Raji (cell line): Measurements from ENCODE around the gene TEKT2.

Experiments
- POLR2A ChIP-seq: IDR thresholded peaks from 2 replicates; pipeline ENCODE4 v1.6.1; 2011; ENCODE audit warnings: low read depth, low read length, control low read depth; ENCODE audit not compliant: insufficient read depth

Gene TEKT2

GRCh38 chr1:36083219-36083618 is 675 bp upstream of the TEKT2 start:
- TF ChIP-seq POLR2A: no peak

DNA sequence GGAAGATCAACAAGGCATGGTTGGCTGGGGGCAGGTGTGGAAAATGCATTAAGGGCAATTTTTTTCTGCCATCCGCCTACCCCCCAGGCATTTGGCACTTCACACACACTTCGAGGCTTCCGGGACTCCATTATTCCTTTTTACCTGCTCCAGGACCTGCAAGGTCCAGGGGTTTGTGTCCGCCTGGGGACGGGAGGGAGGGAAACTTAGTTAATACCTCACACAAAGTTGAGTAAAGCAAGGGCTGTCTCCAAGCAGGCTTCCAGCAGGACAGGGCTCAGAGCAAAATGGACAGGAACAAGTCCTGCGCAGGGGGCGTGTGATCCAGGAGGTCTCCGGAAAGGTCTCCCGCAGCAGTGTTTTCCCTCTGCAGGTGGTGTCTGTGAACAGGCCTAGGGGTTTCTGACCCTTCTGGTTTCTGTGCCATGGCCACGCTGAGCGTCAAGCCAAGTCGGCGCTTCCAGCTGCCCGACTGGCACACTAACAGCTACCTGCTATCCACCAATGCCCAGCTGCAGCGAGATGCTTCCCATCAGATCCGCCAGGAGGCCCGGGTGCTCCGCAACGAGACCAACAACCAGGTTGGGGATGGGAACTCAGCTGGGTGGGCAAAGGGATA is 712 bp downstream of the TEKT2 start:
- TF ChIP-seq POLR2A: no peak

GRCh38 chr1:36085126-36085525 is 1.2 kb downstream of the TEKT2 start:
- no peak for TF ChIP-seq POLR2A

DNA sequence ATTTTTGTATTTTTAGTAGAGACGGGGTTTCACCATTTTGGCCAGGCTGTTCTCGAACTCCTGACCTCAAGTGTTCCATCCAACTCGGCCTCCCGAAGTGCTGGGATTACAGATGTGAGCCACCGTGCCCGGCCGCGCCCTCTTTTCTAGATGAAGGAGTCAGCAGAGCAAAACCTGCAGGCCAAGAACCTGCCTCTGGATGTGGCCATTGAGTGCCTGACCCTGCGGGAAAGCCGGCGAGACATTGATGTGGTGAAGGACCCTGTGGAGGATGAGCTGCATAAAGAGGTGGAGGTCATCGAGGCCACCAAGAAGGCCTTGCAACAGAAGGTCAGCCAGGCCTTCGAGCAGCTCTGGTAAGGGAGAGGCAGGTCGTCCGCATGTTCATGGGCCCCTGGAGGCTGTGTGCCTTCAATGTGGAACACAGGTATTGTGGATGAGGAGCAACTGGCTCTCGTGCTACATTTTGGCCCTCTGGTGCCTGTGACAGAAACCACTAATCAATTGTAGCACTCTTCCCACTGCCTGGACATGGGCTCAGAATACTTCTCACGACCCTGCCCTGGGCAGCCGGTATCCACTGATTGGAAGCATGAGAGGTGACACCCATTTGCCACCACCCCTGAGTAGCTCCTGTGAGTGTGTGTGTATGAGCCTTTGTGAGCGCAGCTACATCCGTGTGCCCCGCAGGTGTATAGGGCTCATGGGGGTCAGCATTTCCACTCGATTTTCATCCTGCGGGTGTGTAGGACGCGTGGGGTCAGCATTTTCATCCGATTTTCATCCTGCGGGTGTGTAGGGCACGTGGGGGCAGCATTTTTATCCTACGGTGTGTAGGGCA is 2.0 kb downstream of the TEKT2 start:
- TF ChIP-seq POLR2A: no peak

GRCh38 chr1:36086529-36087232 is 2.8 kb downstream of the TEKT2 start:
- TF ChIP-seq POLR2A: no peak

DNA sequence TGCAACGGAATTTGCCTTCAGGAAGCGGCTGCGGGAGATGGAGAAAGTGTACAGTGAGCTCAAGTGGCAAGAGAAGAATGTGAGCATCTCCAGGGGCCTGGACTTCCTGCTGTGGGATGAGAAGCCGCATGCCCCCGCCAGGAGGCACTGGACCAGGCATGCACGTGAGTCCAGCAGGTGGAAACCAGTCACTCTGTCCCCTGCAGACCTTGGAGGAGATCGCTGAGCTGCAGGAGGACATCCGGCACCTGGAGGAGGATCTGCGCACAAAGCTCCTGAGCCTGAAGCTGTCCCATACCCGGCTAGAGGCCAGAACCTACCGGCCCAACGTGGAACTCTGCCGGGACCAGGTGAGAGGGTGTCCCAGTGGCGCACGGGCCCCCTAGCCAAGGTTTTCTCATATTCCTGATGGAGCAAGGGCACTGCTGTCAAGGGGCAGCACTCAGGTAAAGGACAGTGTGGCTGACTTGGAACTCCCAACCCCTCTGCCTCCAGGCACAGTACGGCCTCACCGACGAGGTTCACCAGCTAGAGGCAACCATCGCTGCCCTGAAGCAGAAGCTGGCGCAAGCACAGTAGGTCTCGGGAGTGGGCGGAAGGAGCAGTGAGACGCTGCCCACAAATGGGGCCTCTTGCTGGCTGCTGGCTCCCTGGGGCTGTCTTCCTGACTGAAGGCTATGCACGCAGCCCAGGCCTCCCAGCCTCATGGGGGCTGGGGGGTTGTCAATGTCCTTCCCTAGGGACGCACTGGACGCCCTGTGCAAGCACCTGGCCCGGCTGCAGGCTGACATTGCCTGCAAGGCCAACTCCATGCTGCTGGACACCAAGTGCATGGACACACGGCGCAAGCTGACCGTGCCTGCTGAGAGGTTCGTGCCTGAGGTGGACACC is 3.6 kb downstream of the TEKT2 start:
- no peak for TF ChIP-seq POLR2A

DNA sequence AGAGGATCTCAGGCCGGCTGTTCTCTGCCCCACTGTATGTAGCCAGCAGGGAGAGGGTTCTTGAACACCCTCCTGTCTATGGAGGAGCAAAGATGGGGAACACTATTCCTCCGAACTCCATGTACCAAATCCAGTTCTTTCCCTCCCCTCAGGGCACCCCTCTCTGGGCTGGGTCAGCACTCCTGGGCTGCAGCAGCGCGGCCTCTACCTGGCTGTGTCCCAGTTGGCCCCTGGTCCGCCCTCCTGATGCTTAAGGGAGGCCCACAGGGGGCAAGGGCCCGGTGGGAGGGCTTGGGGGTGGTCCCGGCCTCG is 4.3 kb downstream of the TEKT2 start:
- TF ChIP-seq POLR2A: no peak

DNA sequence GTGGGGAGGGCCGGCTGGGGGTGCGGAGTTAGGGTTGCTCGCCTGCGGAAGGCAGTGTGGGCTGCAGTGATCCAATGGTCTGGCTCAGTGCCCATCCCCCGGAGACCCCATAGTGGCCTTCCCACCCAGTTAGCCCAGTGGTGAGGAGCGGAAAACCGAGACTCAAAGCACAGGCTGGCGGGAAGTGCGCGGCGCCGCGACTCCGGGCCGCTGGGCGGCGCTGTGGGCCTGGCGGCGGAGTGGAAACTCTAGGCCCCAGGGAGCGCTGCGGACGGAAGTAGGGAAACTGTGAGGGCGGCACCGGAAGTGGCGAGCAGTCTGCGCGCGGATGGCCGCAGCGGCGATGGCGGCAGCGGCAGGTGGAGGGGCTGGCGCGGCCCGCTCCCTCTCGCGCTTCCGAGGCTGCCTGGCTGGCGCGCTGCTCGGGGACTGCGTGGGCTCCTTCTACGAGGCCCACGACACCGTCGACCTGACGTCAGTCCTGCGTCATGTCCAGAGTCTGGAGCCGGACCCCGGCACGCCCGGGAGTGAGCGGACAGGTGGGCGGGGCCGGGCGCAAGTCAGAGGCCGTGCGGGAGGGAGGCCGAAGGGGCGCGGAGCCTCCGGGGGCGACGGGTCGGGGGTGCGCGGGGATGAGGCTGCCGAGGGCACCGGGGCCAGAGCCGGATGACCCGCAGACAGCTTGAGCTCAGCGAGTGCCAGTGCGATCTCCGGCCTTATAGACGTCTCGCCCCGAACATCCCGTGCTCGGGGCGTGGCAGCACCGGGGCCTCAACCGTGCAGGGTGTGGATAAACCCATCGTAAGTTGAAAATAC is 4.9 kb downstream of the TEKT2 start, which contains the start of gene ADPRS:
TSS of gene ADPRS (plus strand) at position 316 of the 816 bp plus-strand sequence. CDS start at position 329, 13 bp downstream.
- peak; percentile 99 for TF ChIP-seq POLR2A

- TF ChIP-seq POLR2A: no peak
These were observed 5.7 kb downstream of the TEKT2 start for GRCh38 chr1:36089393-36090121.

DNA sequence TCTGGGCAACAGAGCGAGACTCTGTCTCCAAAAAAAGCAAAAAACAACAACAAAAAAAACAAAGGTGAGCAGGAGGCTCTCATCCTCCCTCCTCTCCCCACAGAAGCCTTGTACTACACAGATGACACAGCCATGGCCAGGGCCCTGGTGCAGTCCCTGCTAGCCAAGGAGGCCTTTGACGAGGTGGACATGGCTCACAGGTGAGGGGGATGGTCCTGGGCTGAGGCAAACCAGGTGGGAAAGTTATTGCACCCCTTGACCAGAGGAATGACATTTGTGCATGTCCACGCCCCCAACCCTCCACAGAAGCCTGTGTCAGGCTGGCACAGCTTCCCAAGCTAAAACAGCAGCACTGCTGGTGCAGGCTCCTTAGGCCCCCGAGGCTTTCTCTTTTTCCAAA is 7.2 kb downstream of the TEKT2 start:
- no peak for TF ChIP-seq POLR2A

GRCh38 chr1:36091698-36092097 is 7.8 kb downstream of the TEKT2 start:
- TF ChIP-seq POLR2A: no peak

GRCh38 chr1:36092166-36092797 is 8.4 kb downstream of the TEKT2 start:
- TF ChIP-seq POLR2A: no peak

GRCh38 chr1:36092798-36093185 is 8.9 kb downstream of the TEKT2 start:
- TF ChIP-seq POLR2A: no peak
